HG03565 (cell line): Measurements from ENCODE around the gene MTMR8.

Experiments used
- ATAC-seq: cut with Tn5 transposase; IDR thresholded peaks from one replicate; pipeline ENCODE4 v1.9.1; 2021; ENCODE audit warnings: mild to moderate bottlenecking, moderate library complexity; ENCODE audit not compliant: unreplicated experiment

The MTMR8 gene

GRCh38 chrX:64313624-64314023 is 81.6 kb downstream of the MTMR8 start:
- no peak for ATAC-seq

GRCh38 chrX:64306712-64307111 is 88.5 kb downstream of the MTMR8 start:
- no peak for ATAC-seq

- no peak for ATAC-seq
Observed at GRCh38 chrX:64291123-64291522, 104.1 kb downstream of the MTMR8 start.

GRCh38 chrX:64265265-64265664 is 130.0 kb downstream of the MTMR8 start:
- no peak for ATAC-seq

GRCh38 chrX:64230123-64230970 is 164.9 kb downstream of the MTMR8 start, which contains the start of gene ASB12:
ASB12 (minus strand) TSS chrX:64230607; CDS start chrX:64225650, 4,957 bp downstream.
- no peak for ATAC-seq

GRCh38 chrX:64229154-64229553 is 166.1 kb downstream of the MTMR8 start:
- no peak for ATAC-seq
